Kidney (tissue), 14 donors: ENCODE data around the gene DBN1. TPM values are rescaled to one million over a fixed set of nuclear protein-coding genes. Genes with fewer than 3 reads are reported as not detected.

Source experiments
- DNase-seq, 5 donors: peaks; one replicate each; pipeline ENCODE4 v3.0.0-alpha.2; 2013 to 2020
- FAIRE-seq: peaks from 2 replicates; lab custom pipeline; 2012; peaks lifted over from hg19 to GRCh38; lab: Jason Lieb, UNC
- H3K27ac ChIP-seq, 2 donors: one replicate each; pipeline ENCODE4 v1.7.0; 2013; ENCODE audit warnings: low read depth in 2 of 2, low read length in 2 of 2, inconsistent platforms in 1 of 2
- H3K27me3 ChIP-seq: one replicate; pipeline ENCODE4 v1.7.1; 2013; ENCODE audit warnings: low read length, inconsistent platforms; ENCODE audit not compliant: control insufficient read depth, insufficient read depth
- H3K36me3 ChIP-seq, 3 donors: one replicate each; pipeline versions ENCODE4 v1.7.0 to v1.7.1; 2013; ENCODE audit warnings: low read length in 3 of 3, control low read depth in 1 of 3, inconsistent platforms in 1 of 3; ENCODE audit not compliant: insufficient read depth in 3 of 3, control insufficient read depth in 2 of 3
- H3K4me1 ChIP-seq, 3 donors: one replicate each; pipeline versions ENCODE4 v1.7.0 to v1.7.1; 2013; ENCODE audit warnings: low read length in 3 of 3, inconsistent platforms in 1 of 3, low read depth in 1 of 3; ENCODE audit not compliant: control insufficient read depth in 2 of 3, insufficient read depth in 2 of 3
- H3K4me3 ChIP-seq, 3 donors: one replicate each; pipeline versions ENCODE4 v1.7.0 to v1.8.1; 2013; ENCODE audit warnings: low read length in 3 of 3, control low read depth in 1 of 3, inconsistent platforms in 1 of 3
- H3K9ac ChIP-seq, 3 donors: one replicate each; pipeline versions ENCODE4 v1.7.0 to v1.7.1; 2013; ENCODE audit warnings: low read length in 3 of 3, control low read depth in 1 of 3, inconsistent platforms in 1 of 3
- H3K9me3 ChIP-seq, 3 donors: one replicate each; pipeline versions ENCODE4 v1.7.0 to v1.7.1; 2013; ENCODE audit warnings: low read length in 3 of 3, control low read depth in 1 of 3, inconsistent platforms in 1 of 3; ENCODE audit not compliant: control insufficient read depth in 2 of 3, insufficient read depth in 1 of 3
- intact Hi-C: fragments of 100-400 bp; cut with DNase I; formaldehyde crosslinking; loops from one replicate; pipeline ENCODE4 v1.11.1; 2022
- polyA plus RNA-seq: library from polyadenylated mRNA; stranded (reverse); fragments of 350-450 nt; fragmentation: Illumina TruSeq; extraction: RNeasy Lipid Tissue Mini Kit (QIAGEN cat#74804); gene quantifications from one replicate; pipeline ENCODE4 v1.2.3, GENCODE V29; 2014; ENCODE audit warnings: low read depth, low replicate concordance; ENCODE audit not compliant: insufficient read depth
- total RNA-seq: library from RNA; stranded (reverse); fragmentation: NEBNext Ultra II Directional; extraction: Animal tissue kit (Norgen Biotek cat#: 25700); gene quantifications from one replicate; pipeline ENCODE4 v1.2.1, GENCODE V29; 2021
- TF ChIP-seq, protein P1 (sequence below): IDR thresholded peaks from 3 replicates; pipeline ENCODE4 v1.5.1; 2012; ENCODE audit warnings: mild to moderate bottlenecking, moderate library complexity, borderline replicate concordance; ENCODE audit not compliant: insufficient read depth; ENCODE audit errors: extremely low read depth
- donor health status: control.
- donor health status: control.
- donor health status: control.
- donor health status: control.
- donor health status: control.
- donor health status: DM: yes; HTN: yes; CAD: no.
- donor health status: Normal renal cell carcinoma (clear cell type).

The DBN1 gene
- total and polyA plus RNA-seq, 2 donors from 2014 or later = 56.5 to 64.2 TPM

DNA sequence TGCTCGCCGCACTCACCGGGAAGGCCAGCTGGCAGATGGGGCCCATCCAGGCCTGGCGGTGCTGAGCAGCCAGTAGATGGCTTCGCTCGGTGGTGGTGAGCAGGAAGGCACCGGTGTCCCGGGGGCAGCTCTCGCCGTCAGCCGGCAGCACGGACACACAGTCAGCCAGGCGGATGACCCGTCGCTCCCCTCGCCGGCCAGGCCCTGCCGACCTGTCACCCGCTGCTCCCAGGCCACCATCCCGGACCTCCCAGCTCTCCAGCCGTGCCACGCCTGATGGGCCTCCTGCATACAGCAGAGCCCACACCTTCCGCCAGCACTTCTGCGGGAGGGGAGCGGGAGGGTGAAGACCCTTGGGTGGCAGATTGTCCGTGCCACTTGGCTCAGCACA is 34.8 kb upstream of the DBN1 start:
- intact Hi-C loops = no loop called here
- Histone ChIP-seq H3K9ac (no peak overlapping the region), H3K4me1 (no peaks in the 10 kb centered on the region)

DNA sequence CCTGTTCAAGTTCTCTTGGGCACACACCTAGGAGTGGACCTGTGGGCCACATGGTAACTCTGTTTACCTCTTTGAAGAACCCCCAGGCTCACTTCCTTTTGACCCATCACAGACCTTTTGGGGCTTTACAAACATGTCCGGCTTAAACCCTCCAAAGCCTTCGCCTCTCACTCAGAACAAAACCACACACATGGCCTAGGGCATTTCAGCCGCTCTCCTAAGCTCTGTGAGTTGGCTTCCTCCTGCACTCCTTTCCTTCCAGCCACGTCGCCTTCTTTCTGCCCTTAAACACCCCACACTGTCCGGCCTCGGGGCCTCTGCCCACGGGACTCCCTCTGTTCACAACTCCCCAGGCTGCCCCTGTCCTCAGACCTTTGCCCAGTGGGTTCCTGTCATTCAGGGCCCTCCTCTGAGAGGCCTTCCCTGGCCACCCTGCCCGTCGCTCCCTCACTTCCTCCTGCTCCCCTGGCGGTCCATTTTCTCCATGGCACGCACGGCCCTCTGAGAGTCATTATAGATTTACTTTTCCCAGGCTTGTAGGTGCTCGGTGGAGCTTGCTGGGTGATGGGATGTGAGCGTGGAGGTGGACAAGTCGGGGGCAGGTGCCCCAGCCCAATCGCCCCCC is 34.3 kb upstream of the DBN1 start:
- no peaks in the 10 kb centered on the region for H3K27me3 ChIP-seq
- H3K4me3 ChIP-seq = no peak overlapping the region
- no peaks in the 10 kb centered on the region for H3K9me3 ChIP-seq
- TF ChIP-seq, protein P1, sequence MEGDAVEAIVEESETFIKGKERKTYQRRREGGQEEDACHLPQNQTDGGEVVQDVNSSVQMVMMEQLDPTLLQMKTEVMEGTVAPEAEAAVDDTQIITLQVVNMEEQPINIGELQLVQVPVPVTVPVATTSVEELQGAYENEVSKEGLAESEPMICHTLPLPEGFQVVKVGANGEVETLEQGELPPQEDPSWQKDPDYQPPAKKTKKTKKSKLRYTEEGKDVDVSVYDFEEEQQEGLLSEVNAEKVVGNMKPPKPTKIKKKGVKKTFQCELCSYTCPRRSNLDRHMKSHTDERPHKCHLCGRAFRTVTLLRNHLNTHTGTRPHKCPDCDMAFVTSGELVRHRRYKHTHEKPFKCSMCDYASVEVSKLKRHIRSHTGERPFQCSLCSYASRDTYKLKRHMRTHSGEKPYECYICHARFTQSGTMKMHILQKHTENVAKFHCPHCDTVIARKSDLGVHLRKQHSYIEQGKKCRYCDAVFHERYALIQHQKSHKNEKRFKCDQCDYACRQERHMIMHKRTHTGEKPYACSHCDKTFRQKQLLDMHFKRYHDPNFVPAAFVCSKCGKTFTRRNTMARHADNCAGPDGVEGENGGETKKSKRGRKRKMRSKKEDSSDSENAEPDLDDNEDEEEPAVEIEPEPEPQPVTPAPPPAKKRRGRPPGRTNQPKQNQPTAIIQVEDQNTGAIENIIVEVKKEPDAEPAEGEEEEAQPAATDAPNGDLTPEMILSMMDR = no peak
- intact Hi-C loops = no loop called here
- FAIRE-seq (no peak), DNase-seq (no peak)
- H3K4me1 ChIP-seq = no peaks in the 10 kb centered on the region
- peaks cover 0 to 12% (median 9%) of the 10 kb centered on the region in 3 donors for H3K36me3 ChIP-seq
- H3K9ac ChIP-seq = no peak overlapping the region
- H3K27ac ChIP-seq = no peak overlapping the region

More for the DNA sequence above, 34.8 kb upstream of the DBN1 start:
- no peak for FAIRE-seq
- no peak overlapping the region for H3K27ac ChIP-seq
- no peak overlapping the region for H3K4me3 ChIP-seq
- no peaks in the 10 kb centered on the region for H3K27me3 ChIP-seq
- TF ChIP-seq, protein P1 = no peak
- H3K9me3 ChIP-seq = no peaks in the 10 kb centered on the region
- H3K36me3 ChIP-seq = peaks cover 0 to 16% (median 11%) of the 10 kb centered on the region in 3 donors
- DNase-seq = no peak

DNA sequence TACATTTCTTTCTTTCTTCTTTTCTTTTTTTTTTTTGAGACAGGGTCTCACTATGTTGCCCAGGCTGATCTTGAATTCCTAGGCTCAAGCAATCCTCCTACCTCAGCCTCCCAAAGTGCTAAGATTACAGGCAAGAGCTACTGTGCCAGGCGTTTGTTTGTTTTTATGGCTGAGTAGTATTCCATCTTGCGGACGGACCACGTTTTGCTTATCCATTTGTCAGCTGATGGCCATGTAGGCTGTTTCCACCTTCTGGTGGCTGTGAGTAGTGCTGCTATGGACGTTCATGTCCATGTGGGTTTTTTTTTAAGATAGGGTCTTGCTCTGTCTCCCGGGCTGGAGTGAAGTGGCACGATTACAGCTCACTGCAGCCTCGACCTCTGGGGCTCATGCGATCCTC is 33.7 kb upstream of the DBN1 start:
- no peak overlapping the region for H3K9ac ChIP-seq
- no peak overlapping the region for H3K27ac ChIP-seq
- FAIRE-seq = no peak
- no peaks in the 10 kb centered on the region for H3K9me3 ChIP-seq
- H3K4me3 ChIP-seq = no peak overlapping the region
- TF ChIP-seq, protein P1 = no peak
- DNase-seq = no peak
- no peaks in the 10 kb centered on the region for H3K27me3 ChIP-seq
- no peaks in the 10 kb centered on the region for H3K4me1 ChIP-seq
- intact Hi-C loops = no loop called here
- peaks cover 0 to 7% (median 5%) of the 10 kb centered on the region in 3 donors for H3K36me3 ChIP-seq

DNA sequence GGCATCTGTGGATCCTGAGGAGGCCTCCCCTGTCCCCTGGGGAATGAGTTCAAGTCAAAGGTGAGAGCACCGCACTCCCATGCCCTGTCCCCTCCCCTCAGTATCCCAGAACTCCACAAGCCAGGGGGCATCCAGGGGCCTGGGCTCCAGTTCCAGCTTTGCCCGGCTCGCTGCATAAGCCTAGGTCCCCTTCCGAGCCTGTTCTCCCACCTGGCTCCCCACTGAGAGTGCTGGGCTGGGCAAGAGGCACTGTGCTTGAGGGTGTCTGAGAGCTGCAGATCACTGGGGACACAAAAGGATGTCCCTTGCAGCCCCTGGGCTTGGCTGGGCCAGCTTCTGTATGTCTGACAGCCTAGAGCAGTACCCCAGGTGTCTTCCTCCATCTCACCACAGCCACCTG is 31.6 kb upstream of the DBN1 start:
- TF ChIP-seq, protein P1 = no peak
- Histone ChIP-seq H3K27me3 (no peaks in the 10 kb centered on the region), H3K27ac (no peak overlapping the region), H3K9ac (no peak overlapping the region), H3K4me1 (no peaks in the 10 kb centered on the region), H3K4me3 (no peak overlapping the region), H3K36me3 (no peaks in the 10 kb centered on the region), H3K9me3 (no peaks in the 10 kb centered on the region)
- FAIRE-seq = no peak
- no peak for DNase-seq
- intact Hi-C loops = no loop called here
